Chondrocyte (in vitro differentiated cells): ENCODE data around the gene CSNK1G1. TPM values are rescaled to one million over a fixed set of nuclear protein-coding genes. Genes with fewer than 3 reads are reported as not detected.
A peak's percentile ranks its signal among the peaks of the same experiment; 100 is the strongest.

ENCODE experiments used
- DNase-seq: peaks from one replicate; pipeline ENCODE4 v3.0.0; 2021; ENCODE audit warnings: mixed read lengths, low spot score
- H3K27ac Mint-ChIP-seq: one replicate; pipeline ENCODE4 v1.8.0; 2021; ENCODE audit warnings: mild to moderate bottlenecking, moderate library complexity, mixed read lengths; ENCODE audit not compliant: unreplicated experiment
- H3K27me3 Mint-ChIP-seq: 2 replicates; pipeline ENCODE4 v1.8.0; 2021; ENCODE audit warnings: low read depth, mixed read lengths
- H3K36me3 Mint-ChIP-seq: 2 replicates; pipeline ENCODE4 v1.8.0; 2021; ENCODE audit warnings: low read depth, mixed read lengths
- H3K4me1 Mint-ChIP-seq: 2 replicates; pipeline ENCODE4 v1.8.0; 2021; ENCODE audit warnings: low read depth, mild to moderate bottlenecking, mixed read lengths
- H3K4me3 Mint-ChIP-seq: one replicate; pipeline ENCODE4 v1.8.0; 2021; ENCODE audit warnings: mild to moderate bottlenecking, moderate library complexity, mixed read lengths; ENCODE audit not compliant: unreplicated experiment
- H3K9me3 Mint-ChIP-seq: 2 replicates; pipeline ENCODE4 v1.8.0; 2021; ENCODE audit warnings: low read depth, mixed read lengths
- CTCF ChIP-seq: fragments of 200-600 bp; sonication (generic); IDR thresholded peaks from 2 replicates; pipeline ENCODE4 v1.5.0; 2021; ENCODE audit warnings: antibody characterized with exemption, mild to moderate bottlenecking, moderate library complexity
- total RNA-seq: library from RNA; stranded (reverse); gene quantifications from 3 replicates; pipeline ENCODE4 v1.2.1, GENCODE V29; 2021

The CSNK1G1 gene
- total RNA-seq, 1 donor from 2014 or later: 20.1 TPM

DNA sequence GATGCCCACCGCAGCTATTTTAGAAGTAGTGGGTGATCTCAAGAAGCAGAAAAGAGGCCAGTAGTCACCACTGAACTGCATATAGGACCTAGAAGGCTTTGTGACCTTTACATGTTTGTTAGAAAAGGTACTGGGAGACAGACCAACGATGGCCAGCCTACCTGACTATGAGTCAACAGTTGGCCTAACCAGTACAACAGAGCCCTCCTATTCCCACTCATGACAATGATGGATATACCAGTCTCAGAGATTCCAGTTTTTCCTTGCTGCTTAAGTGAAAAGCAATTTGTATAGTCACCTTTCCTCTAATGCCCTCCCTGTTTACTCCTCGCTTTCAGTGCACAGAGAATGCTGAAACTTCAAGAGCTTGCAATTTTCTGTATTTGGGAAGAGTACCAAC, 106.6 kb downstream of the CSNK1G1 start:
- Mint-ChIP-seq H3K36me3 (no peaks in the 10 kb centered on the region), H3K9me3 (no peaks in the 10 kb centered on the region), H3K27me3 (no peaks in the 10 kb centered on the region), H3K4me3 (no peak overlapping the region), H3K4me1 (peaks cover 51% of the 10 kb centered on the region), H3K27ac (peak overlapping the region; percentile 51)
- TF ChIP-seq CTCF: no peak
- DNase-seq: no peak

DNA sequence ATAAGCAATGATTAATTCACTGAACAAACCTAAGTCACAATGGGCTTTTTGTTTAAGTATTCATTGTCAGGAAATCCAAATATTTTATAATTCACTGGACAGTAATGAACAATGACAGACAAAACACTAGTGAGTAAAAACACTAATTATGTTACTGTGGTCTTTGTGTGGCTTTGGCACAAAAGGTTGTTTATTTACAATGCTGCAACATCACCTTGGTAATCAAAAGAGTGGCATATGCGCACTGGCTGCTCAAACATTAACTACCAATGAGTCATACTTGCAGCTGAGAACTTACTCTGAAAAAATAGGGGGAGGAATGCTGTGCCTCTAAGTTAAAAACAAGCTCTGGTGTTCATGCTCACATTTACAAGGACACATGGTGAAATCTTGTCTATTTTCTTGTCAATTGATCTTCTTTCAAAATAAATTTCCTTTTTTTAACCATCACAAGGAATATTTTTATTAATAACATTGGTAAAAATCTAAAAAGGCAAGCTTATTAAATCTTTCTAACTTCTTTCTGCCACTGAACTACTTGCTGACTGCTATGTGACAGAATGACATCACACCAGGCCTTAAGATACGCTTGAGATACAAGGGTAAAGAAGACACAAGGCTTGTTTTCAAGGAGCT, 107.9 kb downstream of the CSNK1G1 start:
- Mint-ChIP-seq H3K27me3 (no peaks in the 10 kb centered on the region), H3K27ac (peak overlapping the region; percentile 93), H3K36me3 (no peaks in the 10 kb centered on the region), H3K4me3 (no peak overlapping the region), H3K9me3 (no peaks in the 10 kb centered on the region), H3K4me1 (peaks cover 54% of the 10 kb centered on the region)
- no peak for DNase-seq
- no peak for TF ChIP-seq CTCF

DNA sequence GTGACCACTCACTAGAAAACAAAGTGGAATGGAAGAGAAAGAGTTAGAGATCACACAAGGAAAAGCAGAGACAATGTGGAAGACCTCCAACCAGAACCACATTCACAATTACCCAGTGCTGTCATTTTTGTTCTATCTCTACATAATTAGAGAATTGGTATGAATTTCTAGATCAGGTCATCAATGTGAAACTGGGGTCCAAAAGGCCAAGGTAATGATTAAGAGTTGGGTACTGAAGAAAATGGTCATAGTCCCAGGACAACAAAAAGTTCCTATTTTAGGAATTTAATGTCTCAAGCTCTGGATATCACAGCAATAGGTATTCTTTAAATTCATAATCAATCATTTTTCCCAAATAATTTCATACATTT, 108.5 kb downstream of the CSNK1G1 start:
- no peak overlapping the region for H3K4me3 Mint-ChIP-seq
- H3K36me3 Mint-ChIP-seq: no peaks in the 10 kb centered on the region
- H3K27ac Mint-ChIP-seq: peak overlapping the region; percentile 93
- peaks cover 54% of the 10 kb centered on the region for H3K4me1 Mint-ChIP-seq
- H3K27me3 Mint-ChIP-seq: no peaks in the 10 kb centered on the region
- no peak for DNase-seq
- no peak for TF ChIP-seq CTCF
- no peaks in the 10 kb centered on the region for H3K9me3 Mint-ChIP-seq

GRCh38 chr15:64246364-64247189, 109.4 kb downstream of the CSNK1G1 start:
- peaks cover 2% of the 10 kb centered on the region for H3K9me3 Mint-ChIP-seq
- peaks cover 51% of the 10 kb centered on the region for H3K4me1 Mint-ChIP-seq
- peak overlapping the region; percentile 93 for H3K27ac Mint-ChIP-seq
- no peak overlapping the region for H3K4me3 Mint-ChIP-seq
- DNase-seq: no peak
- no peaks in the 10 kb centered on the region for H3K36me3 Mint-ChIP-seq
- no peak for TF ChIP-seq CTCF
- H3K27me3 Mint-ChIP-seq: no peaks in the 10 kb centered on the region

- Mint-ChIP-seq H3K27ac (peak overlapping the region; percentile 33), H3K4me1 (peaks cover 40% of the 10 kb centered on the region), H3K4me3 (no peak overlapping the region), H3K27me3 (no peaks in the 10 kb centered on the region), H3K9me3 (peaks cover 2% of the 10 kb centered on the region), H3K36me3 (no peaks in the 10 kb centered on the region)
- no peak for TF ChIP-seq CTCF
- no peak for DNase-seq
These were observed 110.6 kb downstream of the CSNK1G1 start for GRCh38 chr15:64245405-64245804.
